ENCODE data around the gene GALNT18. TPM values are rescaled to one million over a fixed set of nuclear protein-coding genes. Genes with fewer than 3 reads are reported as not detected.

GALNT18 gene
- polyA plus RNA-seq, 1 donor from 2014 or later: 7.6 TPM

DNA sequence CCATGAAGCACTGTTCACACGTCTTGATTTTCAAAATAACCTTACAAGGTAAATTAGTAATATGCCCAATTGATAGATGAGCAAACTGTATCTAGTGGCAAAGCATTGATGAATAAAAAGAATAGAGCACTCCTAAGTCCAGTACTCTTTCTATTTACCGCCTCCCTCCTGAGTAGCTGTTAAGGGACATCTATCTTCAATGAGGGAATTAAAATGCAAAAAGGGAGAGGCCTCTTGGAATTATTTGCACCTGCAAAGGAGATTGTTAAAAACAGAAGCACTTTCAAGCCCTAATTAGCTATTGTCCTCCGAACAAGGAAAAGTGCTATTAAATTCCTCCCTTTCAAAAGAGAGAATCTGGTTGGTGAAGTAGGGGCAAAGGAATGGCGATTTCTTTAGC, 6.8 kb upstream of the GALNT18 start:
- Histone ChIP-seq H3K79me2 (replicated peaks; ENCODE audit: insufficient read depth, low read length) (no peaks in the 10 kb centered on the region), H4K20me1 (ENCODE audit: insufficient read depth) (no peaks in the 10 kb centered on the region), H3K4me3 (ENCODE audit: low read length) (no peak overlapping the region), H2AFZ (ENCODE audit: low read depth, low read length) (no peak overlapping the region), H3K27me3 (ENCODE audit: insufficient read depth, low read depth, low read length) (no peaks in the 10 kb centered on the region), H3K9ac (ENCODE audit: low read length) (no peak overlapping the region), H3K4me2 (ENCODE audit: low read length) (no peak overlapping the region), H3K36me3 (ENCODE audit: insufficient read depth, low read length) (no peaks in the 10 kb centered on the region), H3K9me3 (ENCODE audit: low read length) (no peaks in the 10 kb centered on the region), H3F3A (ENCODE audit: insufficient read depth, low read length, poor library complexity, severe bottlenecking) (no peaks in the 10 kb centered on the region), H3K27ac (ENCODE audit: low read length) (no peak overlapping the region), H3K9me2 (ENCODE audit: insufficient read depth, low read length) (no peaks in the 10 kb centered on the region)
- no peak for TF ChIP-seq MXI1 (conservative IDR thresholded peaks at IDR 0.05; ENCODE audit: poor library complexity, severe bottlenecking)
- TF ChIP-seq SMC3 (conservative IDR thresholded peaks at IDR 0.05; ENCODE audit: poor library complexity): no peak
- TF ChIP-seq TAF1 (IDR thresholded peaks at IDR 0.05; ENCODE audit: low read depth): no peak
- TF ChIP-seq RAD21 (conservative IDR thresholded peaks at IDR 0.05): no peak
- no peak for TF ChIP-seq EZH2 (IDR thresholded peaks at IDR 0.05; ENCODE audit: borderline replicate concordance, insufficient read depth, low read length, poor library complexity, severe bottlenecking)
- no peak for TF ChIP-seq POLR2AphosphoS5 (IDR thresholded peaks at IDR 0.05)
- TF ChIP-seq, protein P1, sequence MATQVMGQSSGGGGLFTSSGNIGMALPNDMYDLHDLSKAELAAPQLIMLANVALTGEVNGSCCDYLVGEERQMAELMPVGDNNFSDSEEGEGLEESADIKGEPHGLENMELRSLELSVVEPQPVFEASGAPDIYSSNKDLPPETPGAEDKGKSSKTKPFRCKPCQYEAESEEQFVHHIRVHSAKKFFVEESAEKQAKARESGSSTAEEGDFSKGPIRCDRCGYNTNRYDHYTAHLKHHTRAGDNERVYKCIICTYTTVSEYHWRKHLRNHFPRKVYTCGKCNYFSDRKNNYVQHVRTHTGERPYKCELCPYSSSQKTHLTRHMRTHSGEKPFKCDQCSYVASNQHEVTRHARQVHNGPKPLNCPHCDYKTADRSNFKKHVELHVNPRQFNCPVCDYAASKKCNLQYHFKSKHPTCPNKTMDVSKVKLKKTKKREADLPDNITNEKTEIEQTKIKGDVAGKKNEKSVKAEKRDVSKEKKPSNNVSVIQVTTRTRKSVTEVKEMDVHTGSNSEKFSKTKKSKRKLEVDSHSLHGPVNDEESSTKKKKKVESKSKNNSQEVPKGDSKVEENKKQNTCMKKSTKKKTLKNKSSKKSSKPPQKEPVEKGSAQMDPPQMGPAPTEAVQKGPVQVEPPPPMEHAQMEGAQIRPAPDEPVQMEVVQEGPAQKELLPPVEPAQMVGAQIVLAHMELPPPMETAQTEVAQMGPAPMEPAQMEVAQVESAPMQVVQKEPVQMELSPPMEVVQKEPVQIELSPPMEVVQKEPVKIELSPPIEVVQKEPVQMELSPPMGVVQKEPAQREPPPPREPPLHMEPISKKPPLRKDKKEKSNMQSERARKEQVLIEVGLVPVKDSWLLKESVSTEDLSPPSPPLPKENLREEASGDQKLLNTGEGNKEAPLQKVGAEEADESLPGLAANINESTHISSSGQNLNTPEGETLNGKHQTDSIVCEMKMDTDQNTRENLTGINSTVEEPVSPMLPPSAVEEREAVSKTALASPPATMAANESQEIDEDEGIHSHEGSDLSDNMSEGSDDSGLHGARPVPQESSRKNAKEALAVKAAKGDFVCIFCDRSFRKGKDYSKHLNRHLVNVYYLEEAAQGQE (IDR thresholded peaks at IDR 0.05; ENCODE audit: borderline replicate concordance): no peak
- TF ChIP-seq EP300 (conservative IDR thresholded peaks at IDR 0.05; ENCODE audit: poor library complexity, severe bottlenecking): no peak
- TF ChIP-seq, protein P2, sequence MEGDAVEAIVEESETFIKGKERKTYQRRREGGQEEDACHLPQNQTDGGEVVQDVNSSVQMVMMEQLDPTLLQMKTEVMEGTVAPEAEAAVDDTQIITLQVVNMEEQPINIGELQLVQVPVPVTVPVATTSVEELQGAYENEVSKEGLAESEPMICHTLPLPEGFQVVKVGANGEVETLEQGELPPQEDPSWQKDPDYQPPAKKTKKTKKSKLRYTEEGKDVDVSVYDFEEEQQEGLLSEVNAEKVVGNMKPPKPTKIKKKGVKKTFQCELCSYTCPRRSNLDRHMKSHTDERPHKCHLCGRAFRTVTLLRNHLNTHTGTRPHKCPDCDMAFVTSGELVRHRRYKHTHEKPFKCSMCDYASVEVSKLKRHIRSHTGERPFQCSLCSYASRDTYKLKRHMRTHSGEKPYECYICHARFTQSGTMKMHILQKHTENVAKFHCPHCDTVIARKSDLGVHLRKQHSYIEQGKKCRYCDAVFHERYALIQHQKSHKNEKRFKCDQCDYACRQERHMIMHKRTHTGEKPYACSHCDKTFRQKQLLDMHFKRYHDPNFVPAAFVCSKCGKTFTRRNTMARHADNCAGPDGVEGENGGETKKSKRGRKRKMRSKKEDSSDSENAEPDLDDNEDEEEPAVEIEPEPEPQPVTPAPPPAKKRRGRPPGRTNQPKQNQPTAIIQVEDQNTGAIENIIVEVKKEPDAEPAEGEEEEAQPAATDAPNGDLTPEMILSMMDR (IDR thresholded peaks at IDR 0.05; ENCODE audit: poor library complexity, severe bottlenecking): no peak

DNA sequence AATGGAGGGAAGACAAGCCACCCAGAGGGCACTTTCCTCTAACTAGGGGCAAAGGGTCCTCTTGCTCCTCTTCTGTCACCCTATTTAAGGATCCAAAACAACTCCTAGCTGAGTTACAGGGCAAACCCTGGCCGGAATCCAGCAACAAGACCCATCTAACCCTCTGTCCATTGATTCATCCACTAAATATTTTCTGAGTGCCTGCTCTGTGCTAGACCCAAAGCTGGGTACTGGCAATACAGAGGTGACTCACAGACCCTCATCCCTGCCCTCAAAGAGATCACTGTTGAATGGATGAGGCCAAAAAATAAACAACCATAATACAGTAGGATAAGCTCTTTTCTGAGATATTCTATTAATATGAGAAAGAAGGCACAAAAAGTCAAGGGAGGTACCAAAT, 4.3 kb upstream of the GALNT18 start:
- Histone ChIP-seq H3K27ac (ENCODE audit: low read length) (no peak overlapping the region), H3K27me3 (ENCODE audit: insufficient read depth, low read depth, low read length) (no peaks in the 10 kb centered on the region), H3K4me2 (ENCODE audit: low read length) (no peak overlapping the region), H2AFZ (ENCODE audit: low read depth, low read length) (no peak overlapping the region), H4K20me1 (ENCODE audit: insufficient read depth) (no peaks in the 10 kb centered on the region), H3K9ac (ENCODE audit: low read length) (no peak overlapping the region), H3K79me2 (replicated peaks; ENCODE audit: insufficient read depth, low read length) (no peaks in the 10 kb centered on the region), H3K4me3 (ENCODE audit: low read length) (no peak overlapping the region), H3F3A (ENCODE audit: insufficient read depth, low read length, poor library complexity, severe bottlenecking) (no peaks in the 10 kb centered on the region), H3K36me3 (ENCODE audit: insufficient read depth, low read length) (no peaks in the 10 kb centered on the region), H3K9me2 (ENCODE audit: insufficient read depth, low read length) (no peaks in the 10 kb centered on the region), H3K9me3 (ENCODE audit: low read length) (no peaks in the 10 kb centered on the region)
- TF ChIP-seq MXI1 (conservative IDR thresholded peaks at IDR 0.05; ENCODE audit: poor library complexity, severe bottlenecking) (no peak), EZH2 (IDR thresholded peaks at IDR 0.05; ENCODE audit: borderline replicate concordance, insufficient read depth, low read length, poor library complexity, severe bottlenecking) (no peak), SMC3 (conservative IDR thresholded peaks at IDR 0.05; ENCODE audit: poor library complexity) (no peak), TAF1 (IDR thresholded peaks at IDR 0.05; ENCODE audit: low read depth) (no peak), EP300 (conservative IDR thresholded peaks at IDR 0.05; ENCODE audit: poor library complexity, severe bottlenecking) (no peak), POLR2AphosphoS5 (IDR thresholded peaks at IDR 0.05) (no peak), RAD21 (conservative IDR thresholded peaks at IDR 0.05) (no peak)
- TF ChIP-seq, protein P1 (IDR thresholded peaks at IDR 0.05; ENCODE audit: borderline replicate concordance): no peak
- TF ChIP-seq, protein P2 (IDR thresholded peaks at IDR 0.05; ENCODE audit: poor library complexity, severe bottlenecking): no peak

Data from neural cell (in vitro differentiated cells).